GM13977 (cell line): ENCODE measurements around the gene XIST.

Source experiments
- DNase-seq: peaks from one replicate; pipeline ENCODE4 v3.0.0; 2012; ENCODE audit warnings: low spot score
- CTCF ChIP-seq: IDR thresholded peaks from 2 replicates; pipeline ENCODE4 v1.5.1; 2012; ENCODE audit warnings: mild to moderate bottlenecking, control low read depth; ENCODE audit not compliant: insufficient read depth; ENCODE audit errors: extremely low read depth, missing control alignments
- in situ Hi-C: fragments of 300-500 bp; cut with MboI; formaldehyde crosslinking; loops from one replicate; pipeline ENCODE4 v1.12.0; 2022; ENCODE audit warnings: low sequenced_read_pairs, low pct_unique_long_range_greater_than_20kb, mixed read lengths, inconsistent platforms; ENCODE audit not compliant: unreplicated experiment

The XIST gene

GRCh38 chrX:73863852-73864251, 11.3 kb upstream of the XIST start:
- in situ Hi-C loops, result loop anchor here (25.0 kb wide), 2 partner anchors 273 to 473 kb away; no protein-coding TSS in a partner anchor

GRCh38 chrX:73863268-73863667, 10.8 kb upstream of the XIST start:
- DNase-seq, result no peak
- in situ Hi-C loops, result loop anchor here (25.0 kb wide), 2 partner anchors 274 to 474 kb away; no protein-coding TSS in a partner anchor
- no peak for TF ChIP-seq CTCF

More at GRCh38 chrX:73863852-73864251, 11.3 kb upstream of the XIST start:
- DNase-seq, result no peak
- TF ChIP-seq CTCF, result no peak

GRCh38 chrX:73859622-73860021, 7.1 kb upstream of the XIST start:
- no peak for DNase-seq
- in situ Hi-C loops, result loop anchor here (5.0 to 25.0 kb wide), 3 partner anchors 158 to 478 kb away; no protein-coding TSS in a partner anchor
- no peak for TF ChIP-seq CTCF

- peak; percentile 84 for TF ChIP-seq CTCF
- peak; percentile 57 for DNase-seq
- in situ Hi-C loops, result loop anchor here (5.0 to 25.0 kb wide), 3 partner anchors 162 to 482 kb away; no protein-coding TSS in a partner anchor
Measured at GRCh38 chrX:73855546-73855945, 3.0 kb upstream of the XIST start.

- no peak for TF ChIP-seq CTCF
- DNase-seq, result no peak
- in situ Hi-C loops, result loop anchor here (25.0 kb wide), 2 partner anchors 285 to 485 kb away; no protein-coding TSS in a partner anchor
Measured at GRCh38 chrX:73852022-73852421, 492 bp downstream of the XIST start.

- TF ChIP-seq CTCF, result no peak
- in situ Hi-C loops, result loop anchor here (25.0 kb wide), 2 partner anchors 286 to 486 kb away; no protein-coding TSS in a partner anchor
- DNase-seq, result peak; percentile 78
Measured at GRCh38 chrX:73851014-73852009, 1.2 kb downstream of the XIST start.
